IMR-90 (cell line): ENCODE measurements around the gene OR1K1. TPM values are rescaled to one million over a fixed set of nuclear protein-coding genes. Genes with fewer than 3 reads are reported as not detected.

Experiments used
- ATAC-seq: fragments of 200-7000 bp; cut with Tn5 transposase; 2 replicates; pipeline ENCODE4 v1.9.1; 2020; ENCODE audit warnings: low read depth, mild to moderate bottlenecking, moderate library complexity
- BruUV-seq: library from RNA; stranded (reverse); fragments of 400-500 nt; replicated peaks from 2 replicates; lab custom pipeline; 2021; lab: Mats Ljungman, UMichigan
- CTCF ChIA-PET: fragments of 300-600 bp; formaldehyde crosslinking; extraction: SDS; loops from one replicate; lab custom pipeline; 2021; ENCODE audit warnings: antibody characterized with exemption; lab: Yijun Ruan, JAX
- POLR2A ChIA-PET: fragments of 300-600 bp; sonication (Branson Sonifier 250); formaldehyde crosslinking; loops from one replicate; lab custom pipeline; 2022; ENCODE audit warnings: antibody characterized with exemption; ENCODE audit not compliant: unreplicated experiment; lab: Charles Lee
- DNase-seq: peaks from one replicate; pipeline ENCODE4 v3.0.0; 2013
- H2AFZ ChIP-seq: replicated peaks from 2 replicates; pipeline ENCODE3; 2013; ENCODE audit warnings: low read length, mild to moderate bottlenecking; ENCODE audit not compliant: poor library complexity
- H2AK5ac ChIP-seq: 2 replicates; pipeline ENCODE4 v1.6.1; 2013; ENCODE audit warnings: low read depth, low read length, inconsistent platforms
- H2AK9ac ChIP-seq: replicated peaks from 2 replicates; pipeline ENCODE3; 2013; ENCODE audit warnings: mild to moderate bottlenecking, low read depth, low read length, moderate library complexity; ENCODE audit not compliant: poor library complexity
- H2BK120ac ChIP-seq: 2 replicates; pipeline ENCODE4 v1.6.1; 2013; ENCODE audit warnings: low read depth, low read length, inconsistent platforms
- H2BK15ac ChIP-seq: 3 replicates; pipeline ENCODE4 v1.6.1; 2013; ENCODE audit warnings: low read depth, low read length, inconsistent platforms
- H2BK20ac ChIP-seq: 2 replicates; pipeline ENCODE4 v1.6.1; 2013; ENCODE audit warnings: low read depth, mild to moderate bottlenecking, inconsistent platforms, low read length, moderate library complexity
- H2BK5ac ChIP-seq: 2 replicates; pipeline ENCODE4 v1.6.1; 2013; ENCODE audit warnings: mild to moderate bottlenecking, low read depth, low read length, inconsistent platforms; ENCODE audit not compliant: poor library complexity, severe bottlenecking
- H3K14ac ChIP-seq: replicated peaks from 2 replicates; pipeline ENCODE4 v1.6.1; 2013; ENCODE audit warnings: low read depth, low read length, inconsistent platforms
- H3K18ac ChIP-seq: 2 replicates; pipeline ENCODE4 v1.6.1; 2013; ENCODE audit warnings: low read depth, low read length, control low read depth
- H3K23ac ChIP-seq: 2 replicates; pipeline ENCODE4 v1.6.1; 2013; ENCODE audit warnings: low read depth, low read length, inconsistent platforms
- H3K27ac ChIP-seq: 2 replicates; pipeline ENCODE4 v1.5.1; 2013; ENCODE audit warnings: mild to moderate bottlenecking, control low read depth, low read length; ENCODE audit not compliant: insufficient read depth
- H3K27me3 ChIP-seq: 2 replicates; pipeline ENCODE4 v1.6.1; 2013; ENCODE audit warnings: low read length; ENCODE audit not compliant: control insufficient read depth, insufficient read depth
- H3K36me3 ChIP-seq: 2 replicates; pipeline ENCODE4 v1.6.1; 2013; ENCODE audit warnings: low read length, mixed read lengths; ENCODE audit not compliant: control insufficient read depth, insufficient read depth
- H3K4ac ChIP-seq: 2 replicates; pipeline ENCODE4 v1.6.1; 2013; ENCODE audit warnings: low read depth, low read length, inconsistent platforms
- H3K4me1 ChIP-seq: 2 replicates; pipeline ENCODE4 v1.6.1; 2013; ENCODE audit warnings: low read length, mixed read lengths; ENCODE audit not compliant: control insufficient read depth, insufficient read depth
- H3K4me2 ChIP-seq: 2 replicates; pipeline ENCODE4 v1.6.1; 2013; ENCODE audit warnings: low read depth, mild to moderate bottlenecking, control low read depth, low read length, moderate library complexity
- H3K4me3 ChIP-seq: 2 replicates; pipeline ENCODE4 v1.5.1; 2013; ENCODE audit warnings: low read depth, mild to moderate bottlenecking, control low read depth, low read length, moderate library complexity; ENCODE audit not compliant: insufficient read depth
- H3K56ac ChIP-seq: 2 replicates; pipeline ENCODE4 v1.6.1; 2013; ENCODE audit warnings: low read length, inconsistent platforms; ENCODE audit not compliant: insufficient read depth; ENCODE audit errors: extremely low read depth
- H3K79me1 ChIP-seq, 2 experiments: 2 replicates each; pipeline ENCODE4 v1.6.1; 2013; ENCODE audit warnings: low read length in 2 of 2, inconsistent platforms in 1 of 2, low read depth in 1 of 2
- H3K9ac ChIP-seq: 2 replicates; pipeline ENCODE4 v1.6.1; 2013; ENCODE audit warnings: low read depth, low read length, control low read depth
- H3K9me1 ChIP-seq: 2 replicates; pipeline ENCODE4 v1.6.1; 2013; ENCODE audit warnings: low read length, inconsistent platforms; ENCODE audit not compliant: insufficient read depth
- H3K9me3 ChIP-seq: 2 replicates; pipeline ENCODE4 v1.6.1; 2013; ENCODE audit warnings: low read length; ENCODE audit not compliant: control insufficient read depth, insufficient read depth
- H4K20me1 ChIP-seq: 2 replicates; pipeline ENCODE4 v1.6.1; 2013; ENCODE audit warnings: low read length, inconsistent platforms; ENCODE audit not compliant: insufficient read depth
- H4K5ac ChIP-seq: 2 replicates; pipeline ENCODE4 v1.6.1; 2013; ENCODE audit warnings: mild to moderate bottlenecking, low read depth, low read length, control low read depth
- H4K8ac ChIP-seq, 2 experiments: 2 replicates each; pipeline ENCODE4 v1.6.1; 2013; ENCODE audit warnings: low read depth in 2 of 2, low read length in 2 of 2, control low read depth in 1 of 2, inconsistent platforms in 1 of 2
- H4K91ac ChIP-seq: 2 replicates; pipeline ENCODE4 v1.6.1; 2013; ENCODE audit warnings: low read depth, low read length, inconsistent platforms; ENCODE audit not compliant: insufficient read depth
- BHLHE40 ChIP-seq: fragments of 150-350 bp; IDR thresholded peaks from 2 replicates; pipeline ENCODE4 v1.6.1; 2016; ENCODE audit warnings: mild to moderate bottlenecking, low read depth, low read length
- CEBPB ChIP-seq: IDR thresholded peaks from 2 replicates; pipeline ENCODE4 v1.6.1; 2012; ENCODE audit warnings: low read depth, low read length, improper control_type of control experiment
- CHD1 ChIP-seq: IDR thresholded peaks from 2 replicates; pipeline ENCODE4 v1.6.1; 2012; ENCODE audit warnings: low read depth, low read length, improper control_type of control experiment
- FOS ChIP-seq: fragments of 150-350 bp; IDR thresholded peaks from 2 replicates; pipeline ENCODE4 v1.6.1; 2016; ENCODE audit warnings: low read depth, low read length
- MAFK ChIP-seq: IDR thresholded peaks from 2 replicates; pipeline ENCODE4 v1.6.1; 2012; ENCODE audit warnings: low read depth, low read length, improper control_type of control experiment
- MAZ ChIP-seq: IDR thresholded peaks from 2 replicates; pipeline ENCODE4 v1.6.1; 2012; ENCODE audit warnings: low read depth, mild to moderate bottlenecking, low read length, improper control_type of control experiment, moderate library complexity, borderline replicate concordance
- NFE2L2 ChIP-seq: fragments of 150-350 bp; IDR thresholded peaks from 2 replicates; pipeline ENCODE4 v1.6.1; 2016; ENCODE audit warnings: low read depth, mild to moderate bottlenecking, low read length
- POLR2A ChIP-seq: IDR thresholded peaks from 2 replicates; pipeline ENCODE4 v1.6.1; 2012; ENCODE audit warnings: mild to moderate bottlenecking, low read depth, low read length
- RAD21 ChIP-seq: IDR thresholded peaks from 2 replicates; pipeline ENCODE4 v1.6.1; 2012; ENCODE audit warnings: low read length, improper control_type of control experiment
- RCOR1 ChIP-seq: IDR thresholded peaks from 2 replicates; pipeline ENCODE4 v1.6.1; 2012; ENCODE audit warnings: mild to moderate bottlenecking, low read length, improper control_type of control experiment; ENCODE audit not compliant: insufficient replicate concordance
- RFX5 ChIP-seq: IDR thresholded peaks from 2 replicates; pipeline ENCODE4 v1.8.0; 2012; ENCODE audit warnings: low read depth, mild to moderate bottlenecking, low read length, moderate library complexity
- SMC3 ChIP-seq: fragments of 150-350 bp; IDR thresholded peaks from 2 replicates; pipeline ENCODE4 v1.6.1; 2016; ENCODE audit warnings: low read depth, mild to moderate bottlenecking, antibody characterized with exemption, low read length, moderate library complexity
- WGBS, 2 experiments: methylation state at CpG; one replicate each; pipeline versions ENCODE4 v1.1.5 to v1.1.7; 2013; ENCODE audit warnings: missing lambda C conversion rate in 2 of 2; ENCODE audit not compliant: insufficient read length in 1 of 2; ENCODE audit errors: extremely low coverage in 2 of 2; 5-methylcytosine and 5-hydroxymethylcytosine counted together
- dilution Hi-C: fragments of 300-500 bp; cut with HindIII; formaldehyde crosslinking; loops from one replicate; pipeline ENCODE4 v1.14.3; 2018; ENCODE audit warnings: low sequenced_read_pairs; ENCODE audit not compliant: unreplicated experiment
- in situ Hi-C: fragments of 300-500 bp; cut with MboI; formaldehyde crosslinking; loops from 3 replicates; pipeline ENCODE4 v1.14.3; 2019; ENCODE audit warnings: low sequenced_read_pairs, inconsistent platforms, mixed read lengths
- intact Hi-C: fragments of 100-400 bp; cut with micrococcal nuclease; formaldehyde crosslinking; loops from 2 replicates; pipeline ENCODE4 v1.10.0; 2022
- polyA plus RNA-seq, 3 experiments: library from polyadenylated mRNA; depleted of rRNA; stranded (reverse); fragments of >200 nt; gene quantifications; 2 replicates each; pipeline ENCODE4 v1.2.3, GENCODE V29; 2012; ENCODE audit warnings: low replicate concordance in 1 of 3
- total RNA-seq: library from RNA; depleted of rRNA; stranded (reverse); fragments of >200 nt; gene quantifications from 2 replicates; pipeline ENCODE4 v1.2.3, GENCODE V29; 2012
- TF ChIP-seq, protein P1 (sequence below): fragments of 150-350 bp; IDR thresholded peaks from 2 replicates; pipeline ENCODE4 v1.6.1; 2016; ENCODE audit warnings: low read depth, mild to moderate bottlenecking, low read length, moderate library complexity, borderline replicate concordance
- TF ChIP-seq, protein P2 (sequence below): fragments of 150-350 bp; IDR thresholded peaks from 2 replicates; pipeline ENCODE4 v1.6.1; 2017; ENCODE audit warnings: mild to moderate bottlenecking, antibody characterized with exemption, low read length, low read depth
- TF ChIP-seq, protein P3 (sequence below): conservative IDR thresholded peaks from 2 replicates; pipeline ENCODE4 v1.5.1; 2012; ENCODE audit warnings: mild to moderate bottlenecking, low read depth, low read length, improper control_type of control experiment

OR1K1 gene
- total and polyA plus RNA-seq, 2 of the 4 experiments (the other 2 are of a cell fraction): not detected

DNA sequence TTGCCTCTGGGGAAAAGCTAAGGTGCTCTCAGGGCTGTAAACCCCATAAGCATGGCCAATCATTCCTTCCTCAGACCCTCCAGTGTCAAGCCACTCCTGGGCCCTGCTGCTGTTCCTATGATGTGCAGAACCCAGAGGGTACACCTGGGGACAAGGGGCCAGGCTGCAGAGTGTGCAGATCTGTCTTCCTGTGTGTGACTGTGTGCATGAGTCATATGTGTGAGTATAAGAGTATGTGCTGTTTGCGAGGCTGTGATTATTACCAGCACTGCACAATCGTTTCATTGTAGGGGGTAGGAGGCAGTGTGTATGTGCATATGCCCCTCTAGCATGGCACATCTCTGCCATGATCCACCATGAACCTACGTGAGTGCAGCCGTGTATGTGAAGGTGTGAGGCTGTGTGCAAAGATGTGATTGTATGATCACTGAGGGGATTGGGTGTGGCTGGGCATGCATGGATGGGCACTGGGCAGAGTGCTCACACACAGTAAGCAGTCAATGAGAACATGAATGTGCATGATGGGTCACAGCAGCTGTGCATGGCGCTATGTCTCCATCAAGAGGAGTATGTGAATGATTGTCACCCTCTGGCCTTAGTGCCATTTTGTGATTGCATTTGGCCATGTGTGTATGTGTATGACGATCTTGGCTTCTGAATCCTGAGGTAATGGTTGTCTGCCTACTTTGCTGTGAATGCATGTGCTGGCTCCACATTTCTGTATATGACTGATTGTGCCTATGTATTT, 2.4 kb upstream of the OR1K1 start:
- dilution Hi-C loops (no loop called here), intact Hi-C loops (no loop called here), in situ Hi-C loops (no loop called here)
- Histone ChIP-seq H4K8ac (no peak overlapping the region), H2BK15ac (no peak overlapping the region), H3K18ac (0 out of 2 replicates have a peak overlapping the region, but pooled peaks have one; percentile 22), H3K27ac (no peak overlapping the region), H2AK5ac (peak overlapping the region; percentile 37; the same call in 1 of the 2 replicates), H2AK9ac (no peak overlapping the region), H4K5ac (no peak overlapping the region), H3K4me1 (peaks cover 4% of the 10 kb centered on the region), H3K4me3 (no peak overlapping the region), H4K20me1 (no peaks in the 10 kb centered on the region), H3K9me3 (no peaks in the 10 kb centered on the region), H2BK5ac (no peak overlapping the region), H3K79me1 (no peaks in the 10 kb centered on the region), H3K14ac (no peak overlapping the region), H4K91ac (no peak overlapping the region), H3K56ac (no peak overlapping the region), H3K27me3 (no peaks in the 10 kb centered on the region), H3K36me3 (no peaks in the 10 kb centered on the region), H3K23ac (no peak overlapping the region), H3K9me1 (peaks cover 5% of the 10 kb centered on the region; the same call in 1 of the 2 replicates), H2BK20ac (no peak overlapping the region), H2AFZ (peak overlapping the region; percentile 27), H3K9ac (no peak overlapping the region), H2BK120ac (0 out of 2 replicates have a peak overlapping the region, but pooled peaks have one; percentile 27), H3K4ac (no peak overlapping the region; the same call in 1 of the 2 replicates), H3K4me2 (no peak overlapping the region)
- ChIA-PET CTCF (no interaction called here), POLR2A (no interaction called here)
- no TSS peak for BruUV-seq
- ATAC-seq: peak; percentile 48
- DNase-seq: peak; percentile 13
- 83% methylated on average over 3 of the region's 6 CpGs; no CpG with 5 or more reads in 1 of the 2 experiments for whole genome bisulfite sequencing, 2 experiments
- TF ChIP-seq, protein P1, sequence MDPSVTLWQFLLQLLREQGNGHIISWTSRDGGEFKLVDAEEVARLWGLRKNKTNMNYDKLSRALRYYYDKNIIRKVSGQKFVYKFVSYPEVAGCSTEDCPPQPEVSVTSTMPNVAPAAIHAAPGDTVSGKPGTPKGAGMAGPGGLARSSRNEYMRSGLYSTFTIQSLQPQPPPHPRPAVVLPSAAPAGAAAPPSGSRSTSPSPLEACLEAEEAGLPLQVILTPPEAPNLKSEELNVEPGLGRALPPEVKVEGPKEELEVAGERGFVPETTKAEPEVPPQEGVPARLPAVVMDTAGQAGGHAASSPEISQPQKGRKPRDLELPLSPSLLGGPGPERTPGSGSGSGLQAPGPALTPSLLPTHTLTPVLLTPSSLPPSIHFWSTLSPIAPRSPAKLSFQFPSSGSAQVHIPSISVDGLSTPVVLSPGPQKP: no peak
- TF ChIP-seq CEBPB: no peak
- TF ChIP-seq RCOR1: no peak
- TF ChIP-seq POLR2A: no peak
- TF ChIP-seq, protein P2, sequence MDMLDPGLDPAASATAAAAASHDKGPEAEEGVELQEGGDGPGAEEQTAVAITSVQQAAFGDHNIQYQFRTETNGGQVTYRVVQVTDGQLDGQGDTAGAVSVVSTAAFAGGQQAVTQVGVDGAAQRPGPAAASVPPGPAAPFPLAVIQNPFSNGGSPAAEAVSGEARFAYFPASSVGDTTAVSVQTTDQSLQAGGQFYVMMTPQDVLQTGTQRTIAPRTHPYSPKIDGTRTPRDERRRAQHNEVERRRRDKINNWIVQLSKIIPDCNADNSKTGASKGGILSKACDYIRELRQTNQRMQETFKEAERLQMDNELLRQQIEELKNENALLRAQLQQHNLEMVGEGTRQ: no peak
- TF ChIP-seq MAZ: no peak
- no peak for TF ChIP-seq RFX5
- TF ChIP-seq CHD1: no peak
- no peak for TF ChIP-seq MAFK
- TF ChIP-seq BHLHE40: no peak
- TF ChIP-seq, protein P3, sequence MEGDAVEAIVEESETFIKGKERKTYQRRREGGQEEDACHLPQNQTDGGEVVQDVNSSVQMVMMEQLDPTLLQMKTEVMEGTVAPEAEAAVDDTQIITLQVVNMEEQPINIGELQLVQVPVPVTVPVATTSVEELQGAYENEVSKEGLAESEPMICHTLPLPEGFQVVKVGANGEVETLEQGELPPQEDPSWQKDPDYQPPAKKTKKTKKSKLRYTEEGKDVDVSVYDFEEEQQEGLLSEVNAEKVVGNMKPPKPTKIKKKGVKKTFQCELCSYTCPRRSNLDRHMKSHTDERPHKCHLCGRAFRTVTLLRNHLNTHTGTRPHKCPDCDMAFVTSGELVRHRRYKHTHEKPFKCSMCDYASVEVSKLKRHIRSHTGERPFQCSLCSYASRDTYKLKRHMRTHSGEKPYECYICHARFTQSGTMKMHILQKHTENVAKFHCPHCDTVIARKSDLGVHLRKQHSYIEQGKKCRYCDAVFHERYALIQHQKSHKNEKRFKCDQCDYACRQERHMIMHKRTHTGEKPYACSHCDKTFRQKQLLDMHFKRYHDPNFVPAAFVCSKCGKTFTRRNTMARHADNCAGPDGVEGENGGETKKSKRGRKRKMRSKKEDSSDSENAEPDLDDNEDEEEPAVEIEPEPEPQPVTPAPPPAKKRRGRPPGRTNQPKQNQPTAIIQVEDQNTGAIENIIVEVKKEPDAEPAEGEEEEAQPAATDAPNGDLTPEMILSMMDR: no peak
- no peak for TF ChIP-seq FOS
- no peak; the same call in 1 of the 2 replicates for TF ChIP-seq RAD21
- TF ChIP-seq SMC3: no peak
- TF ChIP-seq NFE2L2: no peak
